Brain microvascular endothelial cell (primary cell): ENCODE measurements around the gene UTP11.

ENCODE experiments used
- DNase-seq: peaks from one replicate; pipeline ENCODE4 v3.0.0-alpha.2; 2020
- H3K27ac ChIP-seq: fragments of 250-450 bp; sonication (Bioruptor Pico); 2 replicates; pipeline ENCODE4 v1.5.1; 2020; ENCODE audit warnings: mild to moderate bottlenecking, moderate library complexity
- H3K27me3 ChIP-seq: fragments of 250-450 bp; sonication (Bioruptor Pico); replicated peaks from 2 replicates; pipeline ENCODE4 v1.5.1; 2020; ENCODE audit warnings: mild to moderate bottlenecking
- H3K36me3 ChIP-seq: fragments of 250-450 bp; sonication (Bioruptor Pico); replicated peaks from 2 replicates; pipeline ENCODE4 v1.5.1; 2020; ENCODE audit warnings: mild to moderate bottlenecking
- H3K4me3 ChIP-seq: 2 replicates; pipeline ENCODE4 v1.5.1; 2011; ENCODE audit warnings: low read depth, mild to moderate bottlenecking, control low read depth, low read length, moderate library complexity
- CTCF ChIP-seq: IDR thresholded peaks from 2 replicates; pipeline ENCODE4 v1.5.1; 2011; ENCODE audit warnings: low read depth, mild to moderate bottlenecking, moderate library complexity, low read length, control low read depth, inconsistent platforms; ENCODE audit errors: missing control alignments
- in situ Hi-C: cut with HindIII; loops from 2 replicates; pipeline ENCODE4 v1.10.0; 2017; ENCODE audit warnings: low sequenced_read_pairs, low pct_ligation_motif_present

UTP11 gene

GRCh38 chr1:38005195-38006007 lies 7.1 kb upstream of the UTP11 start, which contains the start of gene FHL3:
TSS of gene FHL3 (minus strand) at chr1:38005514. CDS start at chr1:37999412, 6,102 bp downstream.
- Histone ChIP-seq H3K36me3 (peaks cover 3% of the 10 kb centered on the region), H3K27me3 (no peaks in the 10 kb centered on the region), H3K27ac (peak within 1 kb of the TSS; percentile 18), H3K4me3 (peak within 1 kb of the TSS; percentile 95)
- DNase-seq, result no peak
- in situ Hi-C loops, result no loop called here
- no peak for TF ChIP-seq CTCF

GRCh38 chr1:38006008-38006828 lies 6.3 kb upstream of the UTP11 start:
- no peak for DNase-seq
- Histone ChIP-seq H3K27me3 (no peaks in the 10 kb centered on the region), H3K4me3 (peak overlapping the region; percentile 95), H3K36me3 (peaks cover 3% of the 10 kb centered on the region), H3K27ac (no peak overlapping the region)
- TF ChIP-seq CTCF, result no peak
- in situ Hi-C loops, result no loop called here

- no peaks in the 10 kb centered on the region for H3K36me3 ChIP-seq
- no peak overlapping the region for H3K4me3 ChIP-seq
- in situ Hi-C loops, result no loop called here
- H3K27me3 ChIP-seq, result no peaks in the 10 kb centered on the region
- DNase-seq, result peak; percentile 93
- H3K27ac ChIP-seq, result peak overlapping the region; percentile 61
- TF ChIP-seq CTCF, result peak; percentile 42
These were observed 3.3 kb upstream of the UTP11 start for GRCh38 chr1:38009088-38009840.

DNA sequence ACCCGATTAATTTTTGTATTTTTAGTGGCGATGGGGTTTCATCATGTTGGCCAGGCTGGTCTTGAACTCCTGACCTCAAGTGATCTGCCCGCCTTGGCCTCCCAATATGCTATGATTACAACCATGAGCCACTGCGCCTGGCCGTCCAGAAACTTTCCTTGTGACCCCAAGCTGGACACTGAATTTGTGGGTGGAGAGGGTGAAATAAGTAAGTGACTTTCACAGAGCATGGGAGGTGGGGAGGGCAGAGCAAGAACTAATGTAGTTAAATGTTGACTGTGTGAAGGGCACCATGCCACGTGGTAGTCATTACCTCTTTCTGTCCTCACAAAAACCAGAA lies 2.7 kb upstream of the UTP11 start:
- in situ Hi-C loops, result no loop called here
- Histone ChIP-seq H3K27ac (peak overlapping the region; percentile 61), H3K4me3 (no peak overlapping the region), H3K27me3 (no peaks in the 10 kb centered on the region), H3K36me3 (no peaks in the 10 kb centered on the region)
- DNase-seq, result no peak
- no peak for TF ChIP-seq CTCF

DNA sequence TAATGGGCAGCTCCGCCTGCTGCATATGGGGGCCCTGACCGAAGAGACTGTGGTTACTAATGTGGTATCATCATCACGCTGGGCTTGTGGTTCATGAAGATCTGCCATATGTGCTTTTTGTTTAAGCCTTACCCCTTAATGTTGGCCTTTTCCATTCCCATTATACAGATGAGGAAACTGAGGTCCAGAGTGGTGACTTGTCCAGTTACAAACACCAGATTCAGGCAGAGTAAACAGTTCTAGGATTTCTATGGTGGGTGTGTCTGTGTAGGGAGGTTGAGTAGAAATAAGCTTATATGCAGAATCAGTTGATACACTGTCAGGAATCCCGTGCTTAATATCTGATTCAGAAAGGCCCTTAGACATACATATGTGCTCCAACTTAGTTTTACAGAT lies 691 bp downstream of the UTP11 start:
- no peak for TF ChIP-seq CTCF
- Histone ChIP-seq H3K27ac (peak overlapping the region; percentile 94), H3K36me3 (peaks cover 18% of the 10 kb centered on the region), H3K4me3 (peak overlapping the region; percentile 92), H3K27me3 (no peaks in the 10 kb centered on the region)
- DNase-seq, result no peak
- in situ Hi-C loops, result no loop called here
